ENCODE results near the gene PRICKLE3.
A peak's percentile ranks its signal among the peaks of the same experiment; 100 is the strongest.

Gene PRICKLE3

GRCh38 chrX:49186125-49187027 is at the start of gene PRICKLE3:
Gene PRICKLE3, minus strand, starts transcription at chrX:49186373. Its CDS starts 76 bp downstream, at chrX:49186297.
- Histone ChIP-seq H2AFZ (ENCODE audit: low read length) (no peak within 1 kb of the TSS), H3K4me3 (ENCODE audit: low read depth, low read length, poor library complexity, severe bottlenecking) (peak within 1 kb of the TSS; percentile 90), H3K9ac (ENCODE audit: low read length) (peak within 1 kb of the TSS; percentile 85), H3K27me3 (ENCODE audit: insufficient read depth, low read length) (no peaks in the 10 kb centered on the region), H3K4me1 (ENCODE audit: insufficient read depth, low read length, severe bottlenecking) (peaks cover 20% of the 10 kb centered on the region), H3K79me2 (ENCODE audit: insufficient read depth, low read length) (no peaks in the 10 kb centered on the region), H3K4me2 (ENCODE audit: low read length) (peak within 1 kb of the TSS; percentile 94), H3K36me3 (ENCODE audit: insufficient read depth, low read length) (peaks cover 16% of the 10 kb centered on the region), H3K9me2 (ENCODE audit: low read depth, low read length) (no peaks in the 10 kb centered on the region), H3K27ac (ENCODE audit: low read depth, low read length, poor library complexity, severe bottlenecking) (peak within 1 kb of the TSS; percentile 57), H3F3A (ENCODE audit: insufficient read depth, low read length) (no peaks in the 10 kb centered on the region), H4K20me1 (ENCODE audit: insufficient read depth, low read length) (no peaks in the 10 kb centered on the region), H3K9me3 (ENCODE audit: low read length) (no peaks in the 10 kb centered on the region)
- peak; percentile 66 for TF ChIP-seq CTCF (IDR thresholded peaks at IDR 0.05; ENCODE audit: low read length)
- TF ChIP-seq EZH2 (IDR thresholded peaks at IDR 0.05; ENCODE audit: borderline replicate concordance, low read length) = no peak

GRCh38 chrX:49233887-49234555 is 47.8 kb upstream of the PRICKLE3 start:
- peaks cover 36% of the 10 kb centered on the region for H3K4me1 ChIP-seq (ENCODE audit: insufficient read depth, low read length, severe bottlenecking)
- H3K27me3 ChIP-seq (ENCODE audit: insufficient read depth, low read length) = no peaks in the 10 kb centered on the region
- no peaks in the 10 kb centered on the region for H4K20me1 ChIP-seq (ENCODE audit: insufficient read depth, low read length)
- no peak for TF ChIP-seq CTCF (IDR thresholded peaks at IDR 0.05; ENCODE audit: low read length)
- no peak for TF ChIP-seq EZH2 (IDR thresholded peaks at IDR 0.05; ENCODE audit: borderline replicate concordance, low read length)
- no peaks in the 10 kb centered on the region for H3K36me3 ChIP-seq (ENCODE audit: insufficient read depth, low read length)
- H3K4me2 ChIP-seq (ENCODE audit: low read length) = peak overlapping the region; percentile 50
- no peak overlapping the region for H2AFZ ChIP-seq (ENCODE audit: low read length)
- H3K9me2 ChIP-seq (ENCODE audit: low read depth, low read length) = no peaks in the 10 kb centered on the region
- no peak overlapping the region for H3K27ac ChIP-seq (ENCODE audit: low read depth, low read length, poor library complexity, severe bottlenecking)
- H3K4me3 ChIP-seq (ENCODE audit: low read depth, low read length, poor library complexity, severe bottlenecking) = peak overlapping the region; percentile 34
- no peaks in the 10 kb centered on the region for H3K79me2 ChIP-seq (ENCODE audit: insufficient read depth, low read length)
- H3F3A ChIP-seq (ENCODE audit: insufficient read depth, low read length) = no peaks in the 10 kb centered on the region
- H3K9me3 ChIP-seq (ENCODE audit: low read length) = no peaks in the 10 kb centered on the region
- H3K9ac ChIP-seq (ENCODE audit: low read length) = no peak overlapping the region

GRCh38 chrX:49233176-49233575 is 47.0 kb upstream of the PRICKLE3 start, which contains the start of gene CACNA1F:
Gene CACNA1F, minus strand, starts transcription at chrX:49233340. Its CDS starts 31 bp downstream, at chrX:49233309.
- Histone ChIP-seq H3K36me3 (ENCODE audit: insufficient read depth, low read length) (no peaks in the 10 kb centered on the region), H3K27me3 (ENCODE audit: insufficient read depth, low read length) (no peaks in the 10 kb centered on the region), H3F3A (ENCODE audit: insufficient read depth, low read length) (no peaks in the 10 kb centered on the region), H3K9me2 (ENCODE audit: low read depth, low read length) (no peaks in the 10 kb centered on the region), H3K9ac (ENCODE audit: low read length) (no peak within 1 kb of the TSS), H2AFZ (ENCODE audit: low read length) (no peak within 1 kb of the TSS), H3K9me3 (ENCODE audit: low read length) (no peaks in the 10 kb centered on the region), H4K20me1 (ENCODE audit: insufficient read depth, low read length) (no peaks in the 10 kb centered on the region), H3K4me1 (ENCODE audit: insufficient read depth, low read length, severe bottlenecking) (peaks cover 36% of the 10 kb centered on the region), H3K4me2 (ENCODE audit: low read length) (peak within 1 kb of the TSS; percentile 50), H3K79me2 (ENCODE audit: insufficient read depth, low read length) (no peaks in the 10 kb centered on the region), H3K27ac (ENCODE audit: low read depth, low read length, poor library complexity, severe bottlenecking) (no peak within 1 kb of the TSS), H3K4me3 (ENCODE audit: low read depth, low read length, poor library complexity, severe bottlenecking) (peak within 1 kb of the TSS; percentile 34)
- TF ChIP-seq EZH2 (IDR thresholded peaks at IDR 0.05; ENCODE audit: borderline replicate concordance, low read length) (no peak), CTCF (IDR thresholded peaks at IDR 0.05; ENCODE audit: low read length) (no peak)

All from OCI-LY1 (cell line).